Prostate gland (tissue), 2 donors: ENCODE measurements around the gene TCAP.

Source experiments
- POLR2A ChIP-seq: fragments of 450-650 bp; IDR thresholded peaks from one replicate; pipeline ENCODE4 v1.6.1; 2016; ENCODE audit warnings: antibody characterized with exemption, mild to moderate bottlenecking
- POLR2AphosphoS5 ChIP-seq: sonication (generic); formaldehyde crosslinking; IDR thresholded peaks from one replicate; pipeline ENCODE4 v1.6.1; 2017; ENCODE audit warnings: antibody characterized with exemption
- TF ChIP-seq, protein P1 (sequence below), 4 experiments: fragments of 200-600 bp in 2 of 4; fragments of 450-650 bp in 2 of 4; sonication (generic) in 2 of 4; IDR thresholded peaks; 1 replicate in 3 of 4; 2 replicates in 1 of 4; pipeline ENCODE4 v1.5.1; 2016 to 2019; ENCODE audit warnings: antibody characterized with exemption in 4 of 4, mild to moderate bottlenecking in 2 of 4, moderate library complexity in 2 of 4

DNA sequence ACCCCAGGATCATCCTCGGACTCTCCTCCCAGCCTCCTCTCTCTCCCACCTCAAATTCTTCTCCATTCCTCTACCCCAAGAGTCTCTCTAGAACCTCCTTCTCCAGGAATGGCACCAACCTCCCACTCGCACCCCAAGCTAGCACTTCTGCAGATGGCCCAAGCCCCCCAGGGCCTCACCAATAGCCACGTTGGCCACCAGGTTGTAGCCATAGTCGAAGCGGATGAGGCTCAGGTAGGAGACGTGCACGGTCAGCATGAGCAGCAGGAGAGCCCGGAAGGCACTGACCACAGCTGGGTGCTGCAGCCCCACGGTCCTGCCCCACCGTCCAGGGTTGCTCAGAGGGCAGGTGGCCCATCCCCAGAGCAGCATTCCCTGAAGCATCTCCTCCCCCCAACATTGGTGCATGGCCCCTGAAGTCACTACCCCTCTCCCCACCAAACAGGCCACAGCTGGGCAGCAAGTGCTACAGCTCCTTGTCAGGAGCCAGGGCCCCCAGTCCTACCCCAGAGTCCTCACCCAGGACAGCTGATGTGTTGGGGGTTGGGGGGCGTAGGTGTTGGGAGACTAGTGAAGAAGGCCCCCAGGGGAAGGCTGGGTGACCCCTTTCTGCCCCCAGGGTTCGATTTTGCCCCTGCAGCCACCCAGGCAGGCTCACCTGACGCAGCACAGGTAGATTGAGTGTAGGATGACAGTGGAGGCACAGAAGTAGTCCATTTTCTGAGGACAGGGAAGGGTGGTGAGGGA is 8.4 kb downstream of the TCAP start:
- TF ChIP-seq, protein P1, sequence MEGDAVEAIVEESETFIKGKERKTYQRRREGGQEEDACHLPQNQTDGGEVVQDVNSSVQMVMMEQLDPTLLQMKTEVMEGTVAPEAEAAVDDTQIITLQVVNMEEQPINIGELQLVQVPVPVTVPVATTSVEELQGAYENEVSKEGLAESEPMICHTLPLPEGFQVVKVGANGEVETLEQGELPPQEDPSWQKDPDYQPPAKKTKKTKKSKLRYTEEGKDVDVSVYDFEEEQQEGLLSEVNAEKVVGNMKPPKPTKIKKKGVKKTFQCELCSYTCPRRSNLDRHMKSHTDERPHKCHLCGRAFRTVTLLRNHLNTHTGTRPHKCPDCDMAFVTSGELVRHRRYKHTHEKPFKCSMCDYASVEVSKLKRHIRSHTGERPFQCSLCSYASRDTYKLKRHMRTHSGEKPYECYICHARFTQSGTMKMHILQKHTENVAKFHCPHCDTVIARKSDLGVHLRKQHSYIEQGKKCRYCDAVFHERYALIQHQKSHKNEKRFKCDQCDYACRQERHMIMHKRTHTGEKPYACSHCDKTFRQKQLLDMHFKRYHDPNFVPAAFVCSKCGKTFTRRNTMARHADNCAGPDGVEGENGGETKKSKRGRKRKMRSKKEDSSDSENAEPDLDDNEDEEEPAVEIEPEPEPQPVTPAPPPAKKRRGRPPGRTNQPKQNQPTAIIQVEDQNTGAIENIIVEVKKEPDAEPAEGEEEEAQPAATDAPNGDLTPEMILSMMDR (IDR thresholded peaks at IDR 0.05): no peak
- TF ChIP-seq POLR2A (no peak), POLR2AphosphoS5 (no peak)
